HG03103 (cell line): ENCODE results near the gene TMF1.

ENCODE experiments used
- ATAC-seq: cut with Tn5 transposase; IDR thresholded peaks from one replicate; pipeline ENCODE4 v1.9.1; 2021; ENCODE audit warnings: low read depth; ENCODE audit not compliant: unreplicated experiment

The TMF1 gene

GRCh38 chr3:69014022-69014580, 38.0 kb downstream of the TMF1 start:
- ATAC-seq, result no peak

- peak; percentile 74 for ATAC-seq
These were observed 38.7 kb downstream of the TMF1 start, which contains the start of gene EOGT for GRCh38 chr3:69013253-69014021. Gene EOGT (minus strand): TSS chr3:69013684. CDS start chr3:69009846, 3,838 bp downstream.

DNA sequence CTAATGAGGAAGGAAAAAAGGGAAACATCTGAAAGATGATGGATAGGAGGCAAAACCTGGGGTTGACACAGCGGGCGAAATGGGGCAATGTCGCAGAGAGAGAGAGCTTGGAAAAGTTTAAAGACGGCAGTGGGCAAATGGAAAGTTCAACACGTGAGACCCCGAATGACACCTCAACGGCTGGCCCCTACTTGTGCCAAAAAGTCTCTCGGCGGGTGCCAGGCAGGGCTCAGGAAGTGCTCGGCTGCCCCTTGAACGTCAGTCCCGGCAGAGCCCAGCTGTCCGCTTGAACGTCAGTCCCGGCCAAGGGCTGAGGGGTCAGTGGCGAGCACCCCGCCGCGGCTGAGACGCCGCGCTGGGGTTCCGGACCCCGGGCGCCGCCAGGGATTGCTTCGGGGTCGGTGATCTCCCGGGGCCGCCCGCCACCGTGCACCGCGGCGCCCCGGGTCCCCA, 39.3 kb downstream of the TMF1 start:
- ATAC-seq, result peak; percentile 32

- no peak for ATAC-seq
These were observed 39.9 kb downstream of the TMF1 start for GRCh38 chr3:69012100-69012799.

- no peak for ATAC-seq
These were observed 40.9 kb downstream of the TMF1 start for GRCh38 chr3:69011096-69011730.

GRCh38 chr3:69009559-69010410, 42.3 kb downstream of the TMF1 start:
- ATAC-seq, result no peak

DNA sequence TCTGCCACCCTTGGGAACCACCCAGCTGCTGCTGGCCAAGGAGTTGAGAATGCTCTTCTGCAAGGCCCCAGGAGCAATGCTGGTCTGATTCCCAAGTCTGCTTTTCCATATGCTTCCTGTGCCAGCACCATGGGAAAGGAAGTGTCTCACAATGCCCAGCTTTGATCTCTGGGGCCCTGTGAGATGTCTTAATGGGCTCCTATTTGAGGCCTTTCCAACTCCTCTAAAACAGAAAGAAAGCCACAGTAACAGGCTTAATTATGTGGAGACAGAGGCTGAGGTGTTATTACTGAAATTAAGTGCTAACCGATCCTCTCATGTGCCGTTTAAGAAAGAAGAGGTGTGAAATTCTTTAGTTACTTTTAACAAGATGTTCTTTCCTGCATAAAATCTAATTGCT, 43.2 kb downstream of the TMF1 start:
- no peak for ATAC-seq

GRCh38 chr3:69005791-69006482, 46.2 kb downstream of the TMF1 start:
- no peak for ATAC-seq

- ATAC-seq, result no peak
These were observed 46.9 kb downstream of the TMF1 start for GRCh38 chr3:69005071-69005790.

- ATAC-seq, result no peak
These were observed 48.0 kb downstream of the TMF1 start for GRCh38 chr3:69004138-69004537.

GRCh38 chr3:68999605-69000004, 52.5 kb downstream of the TMF1 start:
- no peak for ATAC-seq

DNA sequence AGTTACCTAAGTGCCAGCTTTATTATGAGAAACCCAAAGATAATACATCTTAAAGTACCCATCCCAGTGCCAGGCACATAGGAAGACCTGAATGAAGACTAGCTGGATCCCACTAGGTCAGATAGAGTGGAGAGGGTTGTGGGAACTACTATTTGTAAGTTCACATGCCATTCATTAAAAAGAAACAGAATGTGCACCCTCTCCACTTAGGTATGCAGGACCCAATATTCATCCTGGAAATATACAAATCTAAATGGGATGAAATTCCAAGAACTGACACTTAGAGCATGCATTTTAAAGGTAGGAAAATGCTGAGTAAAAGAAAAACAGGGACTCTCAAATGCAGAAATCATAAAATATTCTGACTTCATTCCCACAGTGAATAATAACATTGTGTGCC, 53.0 kb downstream of the TMF1 start:
- ATAC-seq, result no peak

DNA sequence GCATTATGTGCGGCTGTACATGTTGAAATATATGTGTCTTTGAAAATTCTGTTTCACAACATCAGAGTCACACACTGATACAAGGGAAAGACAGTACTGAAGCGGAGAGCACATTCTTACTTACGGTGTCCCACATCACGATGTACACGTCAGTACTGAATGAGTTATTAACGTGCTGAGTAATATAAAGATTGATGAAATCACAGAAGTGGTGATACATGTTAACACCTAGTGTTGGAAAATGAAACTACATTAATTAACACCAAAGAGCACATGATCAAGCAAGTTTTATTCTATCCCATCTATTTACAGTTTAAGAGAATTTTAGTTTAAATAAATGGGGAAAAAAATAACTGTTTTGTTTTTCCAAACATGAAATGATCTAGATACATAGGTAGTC, 54.2 kb downstream of the TMF1 start:
- ATAC-seq, result no peak

GRCh38 chr3:68996356-68996995, 55.7 kb downstream of the TMF1 start:
- no peak for ATAC-seq

- ATAC-seq, result no peak
These were observed 63.4 kb downstream of the TMF1 start for GRCh38 chr3:68988740-68989139.

- no peak for ATAC-seq
These were observed 64.8 kb downstream of the TMF1 start for GRCh38 chr3:68987322-68987721.

- ATAC-seq, result no peak
These were observed 65.5 kb downstream of the TMF1 start for GRCh38 chr3:68986496-68987208.
